Calu3 (cell line): ENCODE data around the gene AOAH. TPM values are rescaled to one million over a fixed set of nuclear protein-coding genes. Genes with fewer than 3 reads are reported as not detected.

ENCODE experiments used
- Bru-seq: library from RNA; stranded (reverse); fragments of 400-500 nt; gene quantifications from one replicate; lab custom pipeline; 2021; lab: Mats Ljungman, UMichigan
- BruChase-seq, 2 experiments: library from RNA; stranded (reverse); fragments of 400-500 nt; gene quantifications; one replicate each; lab custom pipeline; 2021; lab: Mats Ljungman, UMichigan
- BruUV-seq: library from RNA; stranded (reverse); fragments of 400-500 nt; replicated peaks from 2 replicates; lab custom pipeline; 2021; lab: Mats Ljungman, UMichigan
- CTCF ChIA-PET: fragments of 300-600 bp; sonication (Branson Sonifier 250); formaldehyde crosslinking; loops from one replicate; lab custom pipeline; 2022; ENCODE audit warnings: antibody characterized with exemption; lab: Charles Lee
- DNase-seq: peaks from one replicate; pipeline ENCODE4 v3.0.0; 2022
- H3K27ac Mint-ChIP-seq: one replicate; pipeline ENCODE4 v1.8.0; 2022; ENCODE audit warnings: mixed read lengths; ENCODE audit not compliant: unreplicated experiment
- H3K27me3 Mint-ChIP-seq: one replicate; pipeline ENCODE4 v1.8.0; 2022; ENCODE audit warnings: mixed read lengths; ENCODE audit not compliant: unreplicated experiment
- H3K36me3 Mint-ChIP-seq: one replicate; pipeline ENCODE4 v1.8.0; 2022; ENCODE audit warnings: mild to moderate bottlenecking, moderate library complexity, mixed read lengths; ENCODE audit not compliant: insufficient read depth, unreplicated experiment
- H3K4me1 Mint-ChIP-seq: one replicate; pipeline ENCODE4 v1.8.0; 2022; ENCODE audit warnings: mild to moderate bottlenecking, low read depth, mixed read lengths; ENCODE audit not compliant: unreplicated experiment
- H3K4me3 Mint-ChIP-seq: one replicate; pipeline ENCODE4 v1.8.0; 2022; ENCODE audit warnings: mild to moderate bottlenecking, low read depth, moderate library complexity, mixed read lengths; ENCODE audit not compliant: unreplicated experiment
- H3K9me3 Mint-ChIP-seq: one replicate; pipeline ENCODE4 v1.8.0; 2022; ENCODE audit warnings: low read depth, mixed read lengths; ENCODE audit not compliant: unreplicated experiment
- intact Hi-C: fragments of 100-400 bp; cut with micrococcal nuclease; formaldehyde crosslinking; loops from one replicate; pipeline ENCODE4 v1.10.0; 2022; ENCODE audit not compliant: unreplicated experiment
- long read RNA-seq: library from polyadenylated mRNA; stranded (forward); transcript quantifications from one replicate; pipeline ENCODE4 v2.0.0, GENCODE V29; 2022
- total RNA-seq: library from RNA; stranded (reverse); gene quantifications from 2 replicates; pipeline ENCODE4 v1.2.3, GENCODE V29; 2022
- TF ChIP-seq, protein P1 (sequence below): fragments of 200-600 bp; IDR thresholded peaks from one replicate; pipeline ENCODE4 v1.8.0; 2022; ENCODE audit warnings: antibody characterized with exemption; ENCODE audit not compliant: unreplicated experiment

AOAH gene, protein sequence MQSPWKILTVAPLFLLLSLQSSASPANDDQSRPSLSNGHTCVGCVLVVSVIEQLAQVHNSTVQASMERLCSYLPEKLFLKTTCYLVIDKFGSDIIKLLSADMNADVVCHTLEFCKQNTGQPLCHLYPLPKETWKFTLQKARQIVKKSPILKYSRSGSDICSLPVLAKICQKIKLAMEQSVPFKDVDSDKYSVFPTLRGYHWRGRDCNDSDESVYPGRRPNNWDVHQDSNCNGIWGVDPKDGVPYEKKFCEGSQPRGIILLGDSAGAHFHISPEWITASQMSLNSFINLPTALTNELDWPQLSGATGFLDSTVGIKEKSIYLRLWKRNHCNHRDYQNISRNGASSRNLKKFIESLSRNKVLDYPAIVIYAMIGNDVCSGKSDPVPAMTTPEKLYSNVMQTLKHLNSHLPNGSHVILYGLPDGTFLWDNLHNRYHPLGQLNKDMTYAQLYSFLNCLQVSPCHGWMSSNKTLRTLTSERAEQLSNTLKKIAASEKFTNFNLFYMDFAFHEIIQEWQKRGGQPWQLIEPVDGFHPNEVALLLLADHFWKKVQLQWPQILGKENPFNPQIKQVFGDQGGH
- not detected in 2 replicates for total RNA-seq
- percentile 5 among the genes with signal in this experiment for Bru-seq, nascent RNA
- percentile 5 among the genes with signal in this experiment for BruChase-seq, experiment 1, labeled RNA remaining after a 6-hour chase
- percentile 4 among the genes with signal in this experiment for BruChase-seq, experiment 2, labeled RNA remaining after a 2-hour chase
- long read RNA-seq: 0 reads

DNA sequence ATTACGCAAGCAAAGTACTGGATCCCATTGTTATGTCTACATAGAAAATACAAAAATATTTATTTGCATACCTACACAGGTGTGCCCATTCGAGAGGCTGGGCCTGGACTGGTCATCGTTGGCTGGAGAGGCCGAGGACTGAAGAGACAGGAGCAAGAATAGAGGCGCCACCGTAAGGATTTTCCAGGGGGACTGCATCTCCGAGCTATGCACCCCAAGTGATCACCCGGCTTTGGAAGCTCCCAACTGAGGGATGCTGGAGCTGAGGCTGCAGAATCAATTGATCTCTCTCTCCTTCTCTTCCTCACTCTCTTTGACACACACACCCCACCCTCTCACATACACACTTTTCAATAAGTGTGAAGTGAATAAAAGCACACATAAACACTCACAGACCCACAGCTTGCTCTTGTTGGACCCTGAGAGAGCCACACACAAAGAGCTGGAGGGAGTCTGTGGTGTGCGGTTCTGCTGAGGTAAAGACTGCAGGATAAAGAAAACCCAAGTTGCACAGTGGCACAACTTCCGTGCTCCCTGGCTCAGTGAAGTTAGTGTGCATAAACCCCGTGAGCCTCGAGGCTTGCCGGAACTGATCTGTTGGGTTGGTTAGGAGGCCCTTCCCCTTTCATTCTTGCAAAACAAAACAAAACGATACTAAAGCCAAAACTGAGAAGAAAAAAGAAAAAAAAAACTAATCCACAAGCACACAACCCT, at the start of gene AOAH:
AOAH (minus strand) TSS at position 544 of the 714 bp plus-strand sequence; CDS start at position 198, 346 bp downstream.
- Mint-ChIP-seq H3K27ac (no peak within 1 kb of the TSS), H3K4me3 (no peak within 1 kb of the TSS), H3K36me3 (no peaks in the 10 kb centered on the region), H3K9me3 (no peaks in the 10 kb centered on the region), H3K4me1 (peaks cover 3% of the 10 kb centered on the region), H3K27me3 (no peaks in the 10 kb centered on the region)
- CTCF ChIA-PET: interaction anchor here (0.7 kb wide), 1 partner anchor 809 kb away, joined by 3 read pairs; no protein-coding TSS in a partner anchor
- TF ChIP-seq, protein P1, sequence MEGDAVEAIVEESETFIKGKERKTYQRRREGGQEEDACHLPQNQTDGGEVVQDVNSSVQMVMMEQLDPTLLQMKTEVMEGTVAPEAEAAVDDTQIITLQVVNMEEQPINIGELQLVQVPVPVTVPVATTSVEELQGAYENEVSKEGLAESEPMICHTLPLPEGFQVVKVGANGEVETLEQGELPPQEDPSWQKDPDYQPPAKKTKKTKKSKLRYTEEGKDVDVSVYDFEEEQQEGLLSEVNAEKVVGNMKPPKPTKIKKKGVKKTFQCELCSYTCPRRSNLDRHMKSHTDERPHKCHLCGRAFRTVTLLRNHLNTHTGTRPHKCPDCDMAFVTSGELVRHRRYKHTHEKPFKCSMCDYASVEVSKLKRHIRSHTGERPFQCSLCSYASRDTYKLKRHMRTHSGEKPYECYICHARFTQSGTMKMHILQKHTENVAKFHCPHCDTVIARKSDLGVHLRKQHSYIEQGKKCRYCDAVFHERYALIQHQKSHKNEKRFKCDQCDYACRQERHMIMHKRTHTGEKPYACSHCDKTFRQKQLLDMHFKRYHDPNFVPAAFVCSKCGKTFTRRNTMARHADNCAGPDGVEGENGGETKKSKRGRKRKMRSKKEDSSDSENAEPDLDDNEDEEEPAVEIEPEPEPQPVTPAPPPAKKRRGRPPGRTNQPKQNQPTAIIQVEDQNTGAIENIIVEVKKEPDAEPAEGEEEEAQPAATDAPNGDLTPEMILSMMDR: no peak
- intact Hi-C loops: no loop called here
- no peak for DNase-seq
- no TSS peak for BruUV-seq

- Mint-ChIP-seq H3K4me3 (no peak overlapping the region), H3K27ac (no peak overlapping the region), H3K4me1 (peaks cover 21% of the 10 kb centered on the region), H3K36me3 (no peaks in the 10 kb centered on the region), H3K27me3 (no peaks in the 10 kb centered on the region), H3K9me3 (peaks cover 2% of the 10 kb centered on the region)
- intact Hi-C loops: no loop called here
- no TSS peak for BruUV-seq
- DNase-seq: no peak
- CTCF ChIA-PET: no interaction called here
- TF ChIP-seq, protein P1: no peak
Observed at GRCh38 chr7:36766451-36766850, 42.2 kb upstream of the AOAH start.

- BruUV-seq: no TSS peak
- Mint-ChIP-seq H3K27me3 (no peaks in the 10 kb centered on the region), H3K4me3 (no peak overlapping the region), H3K9me3 (peaks cover 2% of the 10 kb centered on the region), H3K27ac (no peak overlapping the region), H3K4me1 (peaks cover 29% of the 10 kb centered on the region), H3K36me3 (no peaks in the 10 kb centered on the region)
- CTCF ChIA-PET: no interaction called here
- TF ChIP-seq, protein P1: no peak
- intact Hi-C loops: no loop called here
- DNase-seq: no peak
Observed at GRCh38 chr7:36765605-36766004, 41.3 kb upstream of the AOAH start.

- Mint-ChIP-seq H3K9me3 (peaks cover 2% of the 10 kb centered on the region), H3K4me1 (peaks cover 34% of the 10 kb centered on the region), H3K27ac (no peak overlapping the region), H3K27me3 (no peaks in the 10 kb centered on the region), H3K36me3 (no peaks in the 10 kb centered on the region), H3K4me3 (no peak overlapping the region)
- CTCF ChIA-PET: interaction anchor here (2.4 kb wide), 1 partner anchor 18 kb away, joined by 8 read pairs; no protein-coding TSS in a partner anchor
- intact Hi-C loops: no loop called here
- DNase-seq: no peak
- no TSS peak for BruUV-seq
- TF ChIP-seq, protein P1: no peak
Observed at GRCh38 chr7:36764929-36765328, 40.6 kb upstream of the AOAH start.
